Measurements from ENCODE around the gene HAUS7. TPM values are rescaled to one million over a fixed set of nuclear protein-coding genes. Genes with fewer than 3 reads are reported as not detected.

HAUS7 gene
- total RNA-seq, 1 experiment from 2014 or later, result 27.3 TPM

DNA sequence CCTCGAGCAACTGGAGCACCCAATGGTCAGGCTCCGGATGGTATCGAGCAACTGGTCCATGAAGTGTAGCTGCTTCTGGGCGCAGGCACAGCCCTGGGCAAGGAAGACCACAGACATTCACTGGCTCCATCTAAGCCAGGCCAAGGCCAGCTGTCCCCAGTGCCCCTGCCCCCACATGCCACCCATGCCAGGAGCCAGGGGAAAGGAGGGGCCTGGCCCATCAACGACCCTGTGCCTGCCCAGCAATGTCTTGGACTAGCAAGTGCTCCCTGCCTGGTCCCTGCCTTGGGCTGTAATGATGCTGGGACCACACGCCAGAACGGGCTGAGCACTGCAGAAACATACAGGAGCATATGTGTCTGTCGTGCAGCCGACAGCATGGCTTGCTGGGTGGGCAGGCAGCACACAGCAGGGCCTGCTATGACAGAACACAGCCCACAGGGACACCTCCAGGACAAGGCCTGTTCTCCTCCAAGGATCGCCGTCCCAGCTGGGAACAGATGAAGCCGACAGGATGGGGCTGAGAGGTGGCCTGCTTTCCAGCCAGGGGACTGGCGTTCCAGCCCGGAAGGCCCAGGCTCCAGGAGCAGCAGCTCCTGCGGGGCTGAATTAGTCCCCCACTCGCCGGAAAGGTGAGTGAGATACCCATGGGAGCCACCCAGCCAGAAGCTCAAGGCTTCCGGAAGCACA lies 13.1 kb downstream of the HAUS7 start:
- no peak for DNase-seq (ENCODE audit: extremely low read depth, low read depth)

DNA sequence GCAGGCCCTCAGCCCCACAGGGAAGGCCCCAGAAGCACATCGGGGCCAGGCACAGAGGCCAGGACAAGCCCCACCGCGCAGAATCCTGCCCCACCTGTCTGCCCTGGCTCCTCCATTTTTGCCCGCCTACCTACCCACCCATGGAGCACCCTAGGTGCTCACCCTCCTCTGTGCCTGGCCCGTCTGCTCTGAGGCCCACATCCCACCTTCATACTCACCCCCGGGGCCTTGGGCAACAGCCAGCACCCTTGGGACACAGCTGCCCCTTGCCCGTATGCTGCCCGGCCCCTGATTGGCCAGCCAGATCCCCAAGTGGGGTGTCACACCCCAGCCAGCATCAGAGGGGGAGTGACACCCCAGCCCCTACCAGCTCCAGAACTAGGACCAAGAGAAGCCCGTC lies 13.7 kb downstream of the HAUS7 start:
- no peak for DNase-seq (ENCODE audit: extremely low read depth, low read depth)

DNA sequence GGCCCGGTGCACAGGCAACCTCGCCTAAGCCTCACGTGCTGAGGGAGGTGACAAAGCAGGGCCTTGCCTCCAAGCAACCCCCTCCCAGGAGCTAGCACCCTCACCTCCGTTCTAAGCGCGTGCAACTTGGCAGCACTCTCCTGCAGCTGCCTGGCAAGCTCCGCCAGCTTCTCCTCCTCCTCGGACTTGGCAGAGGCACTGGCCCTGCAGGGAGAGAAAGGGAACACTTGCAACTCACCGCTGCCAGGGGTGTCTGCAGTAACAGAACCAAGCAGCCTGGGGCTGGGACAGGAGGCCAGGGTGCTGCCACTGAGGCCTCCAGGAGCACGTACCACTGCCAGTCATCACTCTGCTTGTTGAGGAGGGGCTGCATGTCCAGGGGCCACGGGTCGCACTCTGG lies 14.2 kb downstream of the HAUS7 start:
- no peak for DNase-seq (ENCODE audit: extremely low read depth, low read depth)

DNA sequence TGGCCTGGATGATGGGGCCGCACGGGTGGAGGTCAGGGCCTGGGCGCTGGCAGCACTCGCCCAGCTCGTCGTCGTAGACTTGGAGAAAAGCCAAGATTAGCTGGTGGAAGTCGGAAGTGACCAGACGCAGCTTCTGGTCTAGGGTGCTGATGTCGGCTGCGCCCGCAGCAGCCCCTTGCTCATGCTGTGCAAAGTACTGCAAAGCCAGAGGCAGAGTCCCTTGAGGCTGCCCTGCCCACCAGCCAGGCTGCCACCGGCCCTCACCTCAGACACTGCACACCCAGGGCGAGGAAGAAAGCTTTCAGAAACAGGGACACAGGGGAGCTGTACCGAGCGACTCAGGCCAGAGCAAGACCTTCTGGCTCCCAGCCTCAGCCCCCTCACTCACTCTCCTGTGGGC lies 14.8 kb downstream of the HAUS7 start:
- DNase-seq (ENCODE audit: extremely low read depth, low read depth), result no peak

DNA sequence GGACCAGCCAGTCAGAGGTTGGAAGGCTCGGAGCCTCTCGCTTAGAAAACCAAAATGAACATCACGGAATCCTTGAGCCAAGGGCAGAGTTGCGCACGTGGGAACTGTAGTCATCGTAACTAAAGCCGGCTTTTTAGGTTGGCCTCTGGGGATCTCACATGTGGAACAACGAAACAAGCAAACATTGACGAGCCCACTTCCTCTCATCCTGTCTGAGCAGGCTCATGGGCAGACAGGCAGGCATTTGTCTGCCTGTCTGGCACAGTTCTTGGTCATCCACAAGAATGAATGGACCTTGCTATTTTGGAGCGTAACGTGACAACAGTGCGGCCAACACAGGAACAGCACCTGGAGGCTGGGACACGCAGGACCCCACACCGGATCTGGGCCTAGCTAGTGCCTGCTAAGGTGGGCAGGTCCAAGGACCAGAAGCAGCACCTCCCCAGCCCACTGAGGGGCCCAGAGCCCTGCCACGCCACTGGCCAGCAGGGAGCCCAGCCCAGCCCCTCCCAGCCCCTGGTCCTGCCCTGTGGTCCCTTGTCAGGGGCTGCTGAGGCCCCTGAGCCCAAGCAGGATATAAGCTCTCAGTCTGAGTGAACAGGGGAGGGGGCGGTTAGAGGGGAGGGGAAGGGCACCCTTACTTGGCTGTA lies 15.3 kb downstream of the HAUS7 start:
- no peak for DNase-seq (ENCODE audit: extremely low read depth, low read depth)

DNA sequence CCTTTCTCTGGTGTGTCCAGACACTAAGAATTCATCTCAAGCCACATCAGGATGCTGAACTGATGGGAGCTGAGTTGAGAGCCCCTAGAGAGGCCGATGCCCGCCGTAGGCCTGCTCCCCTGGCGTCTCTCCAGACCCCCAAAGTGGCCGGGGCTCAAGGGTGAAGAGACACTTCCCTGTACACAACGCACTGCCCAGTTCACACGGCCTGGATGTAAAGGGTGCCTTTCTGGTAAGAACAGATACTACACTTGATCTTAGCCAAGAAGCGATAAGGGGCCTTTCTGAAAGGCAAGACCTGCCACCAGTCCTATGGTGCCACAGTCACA lies 19.5 kb downstream of the HAUS7 start:
- no peak for DNase-seq (ENCODE audit: extremely low read depth, low read depth)

DNA sequence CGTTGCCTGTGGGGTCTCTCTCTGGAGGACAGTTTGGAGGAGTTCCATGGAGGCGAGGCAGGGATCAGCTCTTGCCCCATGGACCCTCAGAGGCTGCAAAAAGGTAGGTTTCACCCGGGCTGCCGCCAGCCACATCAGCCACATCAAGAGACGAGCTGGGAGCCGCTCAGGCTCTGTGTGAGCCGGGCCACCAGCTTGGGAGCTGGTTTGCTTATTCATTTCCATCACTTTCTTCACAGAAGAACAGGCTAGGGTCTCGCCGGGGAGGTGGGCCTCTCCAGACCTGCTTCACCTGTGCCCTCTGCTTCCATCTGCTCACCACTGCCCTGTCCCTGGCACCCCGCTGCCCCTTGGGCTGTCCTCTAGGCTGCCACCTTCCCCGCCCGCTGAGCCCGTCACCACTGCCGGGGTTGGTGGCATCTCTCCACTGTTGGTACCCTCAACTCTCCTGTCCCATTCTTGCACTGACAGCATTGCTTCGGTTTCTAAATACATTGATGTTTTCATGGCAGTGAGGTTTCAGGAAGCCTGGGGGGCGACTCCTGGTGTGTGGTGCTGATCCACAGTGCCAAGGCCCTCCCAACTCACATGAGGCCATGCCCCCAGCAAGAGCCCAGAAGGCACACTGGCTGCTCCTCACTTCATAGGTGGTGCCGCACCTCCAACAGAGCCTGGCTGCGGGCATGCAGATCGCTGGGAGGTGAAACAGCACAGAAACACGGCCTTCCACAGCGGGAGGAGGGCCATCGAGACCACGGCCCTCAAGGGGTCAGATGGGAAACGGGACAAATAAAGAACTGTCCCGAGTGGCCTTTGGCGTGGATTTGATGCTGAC lies 20.0 kb downstream of the HAUS7 start:
- DNase-seq (ENCODE audit: extremely low read depth, low read depth), result no peak

DNA sequence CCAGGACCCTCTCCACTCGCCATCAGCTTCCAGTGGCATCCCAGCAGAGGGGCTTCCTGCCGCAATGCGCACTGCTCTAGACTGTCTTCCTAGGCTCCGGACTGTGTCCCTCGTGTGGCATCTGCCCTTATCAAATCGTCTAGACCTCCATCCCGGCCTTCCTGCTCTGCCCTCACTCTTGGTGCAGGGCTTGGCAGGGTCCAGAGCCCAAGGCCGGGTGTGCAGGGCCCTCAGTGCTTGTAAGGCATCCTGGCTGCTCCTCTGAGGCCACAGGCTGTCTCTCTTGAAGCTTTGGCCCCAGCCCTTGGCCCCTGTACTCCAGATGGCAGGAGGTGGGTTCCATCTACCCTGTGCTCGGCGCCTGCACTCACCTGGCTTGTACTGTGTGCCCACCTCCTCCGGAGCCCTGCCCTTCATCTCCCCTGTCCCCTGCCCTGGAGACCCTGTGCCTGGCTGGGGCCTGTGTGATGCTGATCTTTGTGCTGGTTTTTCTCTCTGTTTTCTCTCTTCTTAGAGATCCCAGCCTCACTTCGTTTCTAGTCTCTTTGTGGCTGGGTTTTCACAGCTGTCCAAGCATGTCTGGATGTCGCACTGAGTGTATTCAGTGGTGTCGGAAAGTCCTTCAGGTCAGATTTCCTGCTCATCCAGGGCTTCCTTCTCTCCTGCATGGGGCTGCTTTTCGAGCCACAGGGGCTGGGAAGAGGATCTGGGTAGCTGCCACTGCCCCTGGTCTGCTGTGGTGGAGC lies 20.8 kb downstream of the HAUS7 start:
- no peak for DNase-seq (ENCODE audit: extremely low read depth, low read depth)

DNA sequence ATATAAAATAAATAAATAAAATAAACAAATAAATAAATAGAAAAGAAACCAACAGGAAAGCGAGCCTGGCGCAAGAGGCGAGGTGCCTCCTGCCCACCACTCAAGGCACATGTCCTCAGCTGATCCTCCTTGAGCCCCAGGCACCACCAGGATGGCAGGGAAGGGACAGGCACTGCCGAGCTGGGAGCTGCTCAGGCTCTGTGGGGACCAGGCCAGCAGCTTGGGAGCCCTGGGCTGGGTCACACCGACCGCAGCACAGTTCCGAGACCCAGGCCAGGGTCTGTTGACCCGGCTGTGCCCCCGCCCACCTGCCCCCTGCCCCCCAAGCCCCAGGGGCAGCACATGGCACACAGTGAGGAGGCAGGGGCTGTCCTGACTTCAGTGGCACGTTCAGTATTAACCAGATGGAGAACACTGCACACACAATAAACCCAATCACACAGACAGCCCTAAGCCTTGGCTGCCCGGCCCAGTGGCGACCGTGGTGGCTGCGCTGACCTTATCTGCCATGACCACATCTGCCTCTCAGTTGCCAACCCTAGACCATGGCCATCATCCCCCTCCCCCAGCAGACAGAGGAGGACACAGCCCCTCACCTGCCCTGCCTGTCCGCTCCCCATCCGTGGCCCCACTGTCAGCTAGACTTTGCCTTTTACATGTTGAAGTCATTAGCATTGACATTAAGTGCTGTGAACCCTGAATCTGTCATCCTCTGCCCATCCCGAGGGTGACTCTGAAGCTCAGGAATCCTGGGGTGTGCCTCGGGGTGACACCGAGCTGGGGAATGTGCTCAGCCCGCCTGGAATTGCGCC lies 21.6 kb downstream of the HAUS7 start:
- no peak for DNase-seq (ENCODE audit: extremely low read depth, low read depth)

DNA sequence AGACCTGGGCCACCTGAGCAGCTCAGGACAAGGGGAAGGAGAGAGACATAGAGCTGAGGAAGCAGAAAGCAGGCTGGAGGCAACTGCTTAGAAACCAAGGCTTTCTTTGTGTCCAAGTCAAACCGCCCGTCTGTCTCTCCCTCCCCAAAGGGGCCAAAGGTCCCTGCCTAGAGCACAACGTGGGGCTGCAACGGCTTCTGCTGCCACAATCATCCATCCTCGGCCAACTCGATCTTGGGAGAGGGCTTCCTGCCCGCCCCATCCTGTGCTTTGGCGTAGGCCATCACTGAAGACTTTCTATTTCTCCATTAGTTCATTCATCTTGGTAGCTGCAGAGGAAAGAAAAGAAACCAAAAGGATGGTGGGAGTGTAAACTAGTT lies 22.8 kb downstream of the HAUS7 start:
- DNase-seq (ENCODE audit: extremely low read depth, low read depth), result no peak

DNA sequence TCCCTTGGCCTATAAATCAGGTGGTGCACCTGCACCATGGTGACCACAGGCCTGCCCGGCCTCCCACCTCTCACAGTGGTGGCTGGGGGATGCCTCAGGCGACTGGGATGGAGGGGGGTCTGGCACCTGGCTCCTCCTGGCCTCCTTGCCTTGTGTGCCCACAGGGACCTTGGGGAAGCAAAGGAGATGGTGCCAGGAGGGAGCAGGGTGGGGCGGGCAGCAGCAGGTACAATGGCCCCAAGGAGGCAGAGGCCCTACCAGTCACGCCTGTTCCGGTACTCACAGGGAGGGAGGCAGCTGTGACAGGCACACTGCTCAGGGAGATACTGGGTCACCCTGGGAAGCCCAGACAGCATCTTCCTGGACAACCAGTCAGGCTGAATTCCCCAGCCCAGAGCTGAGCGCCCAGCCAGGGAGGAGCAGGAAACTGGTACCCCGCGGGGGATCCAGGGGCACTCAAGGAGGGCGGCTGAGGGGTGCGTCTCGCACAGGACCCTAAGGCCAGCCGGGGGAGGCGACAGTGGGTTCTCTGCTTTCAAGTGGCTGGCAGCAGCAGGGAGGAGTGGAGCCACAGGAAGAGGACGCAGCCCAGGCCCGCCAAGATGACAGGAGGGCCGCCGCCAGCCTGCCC lies 23.3 kb downstream of the HAUS7 start:
- DNase-seq (ENCODE audit: extremely low read depth, low read depth), result no peak

DNA sequence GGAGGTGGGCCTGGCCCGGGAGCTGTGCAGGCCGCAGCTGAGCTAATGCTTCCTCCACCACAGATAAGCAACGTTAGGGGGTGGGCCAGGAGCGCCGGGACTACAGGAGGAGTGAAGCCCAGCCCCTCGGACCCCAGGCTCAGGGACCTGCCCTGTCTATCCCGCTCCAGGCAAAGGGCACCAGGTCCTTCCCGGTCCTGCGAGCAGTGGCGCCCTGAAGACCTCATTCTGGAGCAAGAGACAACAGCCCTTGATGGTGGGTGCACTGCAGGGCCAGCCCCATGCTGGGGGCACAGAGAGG lies 23.8 kb downstream of the HAUS7 start:
- DNase-seq (ENCODE audit: extremely low read depth, low read depth), result no peak

DNA sequence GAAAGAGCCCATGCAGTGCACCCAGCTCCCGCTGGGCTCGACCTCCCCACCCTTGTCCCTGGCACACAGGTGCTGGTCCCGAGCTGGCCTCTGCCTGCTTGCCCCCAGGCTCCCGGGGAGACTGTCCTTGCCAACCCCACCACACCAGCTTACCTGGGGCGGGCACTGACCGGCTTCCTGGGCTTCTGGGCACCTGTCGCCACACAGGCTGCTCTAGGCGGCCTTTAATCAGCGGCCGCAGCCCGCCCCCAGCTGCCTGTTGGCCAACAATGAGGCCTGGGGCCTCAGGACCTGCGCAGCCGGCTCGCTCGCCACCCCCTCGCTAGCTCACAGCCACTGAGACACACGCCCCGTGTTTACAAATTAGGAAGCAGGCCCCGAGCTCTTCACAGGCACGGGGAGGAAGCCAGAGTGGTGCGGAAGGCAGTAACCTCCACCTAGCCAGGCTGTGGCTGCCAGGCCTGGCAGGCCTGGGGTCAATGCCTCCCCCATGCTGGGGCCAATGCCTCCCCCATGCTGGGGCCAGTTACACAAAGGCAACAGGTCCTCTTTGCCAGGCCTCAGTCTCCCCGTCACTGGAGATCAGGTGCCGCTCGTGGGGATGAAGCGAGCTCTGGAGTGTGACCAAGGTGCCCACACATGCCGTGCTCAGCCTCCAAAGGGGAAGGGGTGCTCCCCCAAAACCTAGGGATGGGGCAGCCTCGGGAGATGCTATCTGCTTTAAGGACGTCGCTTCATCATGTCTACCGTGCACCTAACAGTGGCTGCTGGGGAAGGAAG lies 24.3 kb downstream of the HAUS7 start, which contains the start of gene TREX2:
Gene TREX2 (minus strand): TSS at position 201 of the 780 bp plus-strand sequence. CDS start 626 bp downstream, outside the sequence.
- DNase-seq (ENCODE audit: extremely low read depth, low read depth), result no peak

DNA sequence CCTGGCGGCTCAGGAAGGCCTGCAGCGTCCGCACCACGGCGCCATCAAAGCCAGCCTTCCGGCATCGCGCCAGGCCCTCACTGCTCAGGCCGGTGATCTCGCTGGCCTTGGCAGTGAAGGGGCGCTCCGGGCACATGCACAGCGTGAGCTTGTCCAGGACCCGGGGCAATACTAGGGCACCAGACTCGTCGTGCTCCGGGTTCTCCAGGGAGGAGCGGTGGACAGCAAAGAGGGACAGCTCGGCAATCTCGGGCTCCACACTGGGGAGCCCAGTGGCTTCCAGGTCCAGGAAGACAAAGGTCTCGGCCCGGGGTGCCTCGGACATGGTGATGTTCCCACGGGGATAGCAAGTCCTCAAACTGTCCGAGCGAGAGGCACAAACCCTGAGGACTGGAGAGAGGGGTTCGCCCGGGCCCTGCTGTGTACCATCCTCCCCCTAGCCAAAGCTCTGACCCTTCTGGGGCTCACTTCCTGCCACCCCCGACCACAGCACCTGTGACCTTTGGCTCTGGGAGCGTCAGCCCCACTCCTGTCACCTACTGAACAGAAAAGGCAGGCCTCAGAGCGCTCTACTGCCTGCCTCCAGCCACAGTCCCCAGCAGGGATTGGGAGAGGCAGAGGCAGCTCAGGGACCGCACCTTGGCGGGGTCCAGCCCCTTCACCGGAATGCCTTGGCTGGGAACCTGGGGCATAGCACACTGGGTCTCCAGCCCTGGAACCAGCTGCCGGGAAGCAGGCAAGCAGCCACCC lies 25.1 kb downstream of the HAUS7 start:
- DNase-seq (ENCODE audit: extremely low read depth, low read depth), result no peak

DNA sequence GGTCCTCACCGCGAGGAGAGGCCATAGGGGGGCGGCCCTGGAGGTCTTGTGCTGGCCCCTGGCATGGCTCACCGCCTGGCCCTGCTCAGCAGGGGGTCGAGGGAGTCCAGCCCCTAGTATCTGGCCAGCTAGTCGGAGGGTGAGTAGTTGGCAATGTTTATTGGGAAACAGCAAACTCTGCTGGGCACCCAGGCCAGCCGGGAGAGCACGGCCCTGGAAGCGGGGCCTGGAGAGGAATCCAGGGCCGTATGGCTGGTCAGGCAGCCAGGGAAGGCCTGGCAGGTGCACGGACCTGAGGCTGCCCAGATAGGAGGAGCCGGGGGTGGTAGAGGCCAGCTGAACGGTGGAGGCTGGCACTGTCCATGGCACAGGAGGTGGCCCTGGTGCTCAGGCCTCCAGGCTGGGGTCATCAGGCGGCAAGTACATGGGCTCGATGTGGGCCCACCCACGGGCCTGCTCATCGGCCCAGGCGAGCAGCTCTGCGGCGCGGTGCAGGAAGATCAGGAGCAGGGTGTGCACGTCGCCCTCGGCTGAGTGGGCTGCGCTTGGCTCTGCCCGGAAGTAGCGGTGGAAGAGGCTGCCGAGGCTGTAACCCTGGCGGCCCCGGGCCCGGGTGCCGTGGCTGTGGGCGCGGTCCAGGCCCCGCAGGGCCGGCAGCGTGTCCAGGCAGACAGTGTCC lies 25.9 kb downstream of the HAUS7 start:
- no peak for DNase-seq (ENCODE audit: extremely low read depth, low read depth)

DNA sequence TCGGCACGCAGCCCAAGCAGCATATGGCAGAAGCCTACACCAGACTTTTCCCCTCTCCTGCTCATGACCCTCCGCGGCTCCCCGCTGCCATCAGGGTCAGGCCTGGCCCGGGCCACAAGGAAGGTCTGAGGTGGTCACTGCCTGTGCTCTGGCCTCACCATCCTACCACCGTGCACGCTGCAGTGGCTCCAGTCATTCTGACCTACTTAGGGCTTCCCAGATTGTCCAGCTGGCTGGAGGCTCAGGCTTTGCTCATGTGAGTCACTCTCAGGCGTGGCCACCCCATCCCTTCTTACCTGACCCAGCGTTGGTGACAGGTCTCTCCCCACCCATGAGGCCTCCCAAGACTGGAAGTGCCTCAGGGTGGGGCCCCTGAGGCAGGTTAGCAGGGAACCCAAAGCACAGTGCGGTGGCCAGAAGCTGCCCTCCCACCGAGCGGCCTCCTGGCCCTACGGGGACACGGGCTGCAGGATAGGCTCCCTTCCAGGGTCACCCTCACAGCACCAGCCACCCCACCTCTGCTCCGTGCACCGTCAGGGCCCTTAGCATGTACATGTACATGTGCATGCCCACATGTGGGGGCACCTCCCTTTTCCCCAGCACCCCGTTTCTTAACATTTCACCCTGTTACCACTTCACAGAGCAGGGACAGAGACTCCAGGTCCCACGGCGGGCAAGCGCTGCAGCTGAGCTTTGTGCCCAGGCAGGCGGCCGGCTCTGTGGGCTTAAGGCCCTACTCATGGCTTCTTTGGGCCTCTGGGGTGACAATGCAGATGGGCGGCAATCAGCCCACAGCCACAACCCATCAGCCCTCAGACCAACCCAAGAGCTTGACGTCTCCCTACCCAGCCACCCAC lies 26.7 kb downstream of the HAUS7 start:
- no peak for DNase-seq (ENCODE audit: extremely low read depth, low read depth)

DNA sequence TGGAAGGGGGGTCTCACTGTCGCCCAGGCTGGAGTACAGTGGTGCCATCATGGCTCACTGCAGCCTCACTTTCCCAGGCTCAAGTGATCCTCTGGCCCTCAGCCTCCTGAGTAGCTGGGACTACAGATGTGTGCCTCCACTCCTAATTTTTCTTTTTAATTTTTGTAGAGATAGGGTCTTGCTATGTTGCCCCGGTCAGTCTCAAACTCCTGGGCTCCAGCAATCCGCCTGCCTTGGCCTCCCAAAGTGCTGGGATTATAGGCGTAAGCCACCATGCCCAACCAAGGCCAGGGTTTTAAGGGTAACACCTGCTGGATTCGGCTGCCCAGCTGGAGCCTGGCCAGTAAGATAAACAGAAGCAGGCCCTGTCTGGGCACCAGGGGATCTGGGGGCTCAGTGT lies 27.9 kb downstream of the HAUS7 start:
- DNase-seq (ENCODE audit: extremely low read depth, low read depth), result no peak

All from NCI-H460 (cell line).